ENCODE measurements around the gene SLC9A1.

GRCh38 chr1:27139980-27140379 is 14.9 kb downstream of the SLC9A1 start:
- TF ChIP-seq CTCF (IDR thresholded peaks at IDR 0.05 in 2 of 3, conservative IDR thresholded peaks at IDR 0.05 in 1 of 3; ENCODE audit: borderline replicate concordance in 1 of 3, insufficient read depth in 1 of 3, low read depth in 2 of 3, low read length in 2 of 3) (no peak), POLR2A (IDR thresholded peaks at IDR 0.05; ENCODE audit: borderline replicate concordance, extremely low read depth, insufficient read depth, insufficient read length) (no peak), EZH2 (IDR thresholded peaks at IDR 0.05) (no peak)
- TF ChIP-seq, protein P1, sequence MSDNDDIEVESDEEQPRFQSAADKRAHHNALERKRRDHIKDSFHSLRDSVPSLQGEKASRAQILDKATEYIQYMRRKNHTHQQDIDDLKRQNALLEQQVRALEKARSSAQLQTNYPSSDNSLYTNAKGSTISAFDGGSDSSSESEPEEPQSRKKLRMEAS (IDR thresholded peaks at IDR 0.05), result no peak
